Measurements from ENCODE around the gene TUBA1B.

Gene TUBA1B

GRCh38 chr12:49094975-49095365 lies 36.2 kb downstream of the TUBA1B start:
- H3K4me1 ChIP-seq (ENCODE audit: control insufficient read depth, insufficient read depth, low read length) = peaks cover 24% of the 10 kb centered on the region
- no peak overlapping the region for H3K9ac ChIP-seq (ENCODE audit: low read depth, low read length)
- peaks cover 18% of the 10 kb centered on the region for H3K36me3 ChIP-seq (ENCODE audit: insufficient read depth, low read length)
- peaks cover 32% of the 10 kb centered on the region for H3K27me3 ChIP-seq (ENCODE audit: control insufficient read depth, insufficient read depth, low read length)
- H3K9me3 ChIP-seq (replicated peaks; ENCODE audit: low read length) = no peaks in the 10 kb centered on the region
- peak overlapping the region; percentile 66 for H3K4me2 ChIP-seq (ENCODE audit: low read length)
- no peak overlapping the region for H3K4me3 ChIP-seq (ENCODE audit: low read length)

- H3K4me1 ChIP-seq (ENCODE audit: control insufficient read depth, insufficient read depth, low read length) = peaks cover 27% of the 10 kb centered on the region
- H3K36me3 ChIP-seq (ENCODE audit: insufficient read depth, low read length) = peaks cover 16% of the 10 kb centered on the region
- peaks cover 32% of the 10 kb centered on the region for H3K27me3 ChIP-seq (ENCODE audit: control insufficient read depth, insufficient read depth, low read length)
- peak within 1 kb of the TSS; percentile 46 for H3K4me3 ChIP-seq (ENCODE audit: low read length)
- H3K9ac ChIP-seq (ENCODE audit: low read depth, low read length) = no peak within 1 kb of the TSS
- no peaks in the 10 kb centered on the region for H3K9me3 ChIP-seq (replicated peaks; ENCODE audit: low read length)
- H3K4me2 ChIP-seq (ENCODE audit: low read length) = peak within 1 kb of the TSS; percentile 66
Observed at GRCh38 chr12:49094160-49094974, 36.8 kb downstream of the TUBA1B start, which contains the start of gene DHH. DHH (minus strand) TSS chr12:49094801; CDS start chr12:49094512, 289 bp downstream.

- peak overlapping the region; percentile 66 for H3K4me2 ChIP-seq (ENCODE audit: low read length)
- H3K9ac ChIP-seq (ENCODE audit: low read depth, low read length) = no peak overlapping the region
- H3K27me3 ChIP-seq (ENCODE audit: control insufficient read depth, insufficient read depth, low read length) = peaks cover 38% of the 10 kb centered on the region
- peaks cover 27% of the 10 kb centered on the region for H3K4me1 ChIP-seq (ENCODE audit: control insufficient read depth, insufficient read depth, low read length)
- no peaks in the 10 kb centered on the region for H3K9me3 ChIP-seq (replicated peaks; ENCODE audit: low read length)
- peak overlapping the region; percentile 46 for H3K4me3 ChIP-seq (ENCODE audit: low read length)
- peaks cover 13% of the 10 kb centered on the region for H3K36me3 ChIP-seq (ENCODE audit: insufficient read depth, low read length)
Observed at GRCh38 chr12:49093792-49094159, 37.4 kb downstream of the TUBA1B start.

GRCh38 chr12:49092816-49093406 lies 38.3 kb downstream of the TUBA1B start:
- no peak overlapping the region for H3K9ac ChIP-seq (ENCODE audit: low read depth, low read length)
- no peak overlapping the region for H3K4me2 ChIP-seq (ENCODE audit: low read length)
- H3K9me3 ChIP-seq (replicated peaks; ENCODE audit: low read length) = no peaks in the 10 kb centered on the region

GRCh38 chr12:49092086-49092815 lies 38.9 kb downstream of the TUBA1B start:
- Histone ChIP-seq H3K4me3 (ENCODE audit: low read length) (peak overlapping the region; percentile 35), H3K36me3 (ENCODE audit: insufficient read depth, low read length) (peaks cover 6% of the 10 kb centered on the region), H3K9me3 (replicated peaks; ENCODE audit: low read length) (no peaks in the 10 kb centered on the region), H3K4me2 (ENCODE audit: low read length) (peak overlapping the region; percentile 68), H3K9ac (ENCODE audit: low read depth, low read length) (no peak overlapping the region), H3K4me1 (ENCODE audit: control insufficient read depth, insufficient read depth, low read length) (peaks cover 34% of the 10 kb centered on the region), H3K27me3 (ENCODE audit: control insufficient read depth, insufficient read depth, low read length) (peaks cover 42% of the 10 kb centered on the region)

More at GRCh38 chr12:49092816-49093406, 38.3 kb downstream of the TUBA1B start:
- H3K27me3 ChIP-seq (ENCODE audit: control insufficient read depth, insufficient read depth, low read length) = peaks cover 42% of the 10 kb centered on the region
- H3K4me1 ChIP-seq (ENCODE audit: control insufficient read depth, insufficient read depth, low read length) = peaks cover 33% of the 10 kb centered on the region
- peaks cover 13% of the 10 kb centered on the region for H3K36me3 ChIP-seq (ENCODE audit: insufficient read depth, low read length)
- H3K4me3 ChIP-seq (ENCODE audit: low read length) = no peak overlapping the region

- Histone ChIP-seq H3K36me3 (ENCODE audit: insufficient read depth, low read length) (peaks cover 2% of the 10 kb centered on the region), H3K27me3 (ENCODE audit: control insufficient read depth, insufficient read depth, low read length) (peaks cover 42% of the 10 kb centered on the region), H3K9me3 (replicated peaks; ENCODE audit: low read length) (no peaks in the 10 kb centered on the region), H3K4me1 (ENCODE audit: control insufficient read depth, insufficient read depth, low read length) (peaks cover 34% of the 10 kb centered on the region), H3K4me3 (ENCODE audit: low read length) (no peak overlapping the region), H3K9ac (ENCODE audit: low read depth, low read length) (no peak overlapping the region), H3K4me2 (ENCODE audit: low read length) (peak overlapping the region; percentile 68)
Observed at GRCh38 chr12:49091836-49092085, 39.4 kb downstream of the TUBA1B start.

- H3K27me3 ChIP-seq (ENCODE audit: control insufficient read depth, insufficient read depth, low read length) = peaks cover 42% of the 10 kb centered on the region
- H3K9me3 ChIP-seq (replicated peaks; ENCODE audit: low read length) = no peaks in the 10 kb centered on the region
- no peak overlapping the region for H3K4me2 ChIP-seq (ENCODE audit: low read length)
- no peaks in the 10 kb centered on the region for H3K36me3 ChIP-seq (ENCODE audit: insufficient read depth, low read length)
- H3K4me1 ChIP-seq (ENCODE audit: control insufficient read depth, insufficient read depth, low read length) = peaks cover 34% of the 10 kb centered on the region
- H3K9ac ChIP-seq (ENCODE audit: low read depth, low read length) = no peak overlapping the region
- no peak overlapping the region for H3K4me3 ChIP-seq (ENCODE audit: low read length)
Observed at GRCh38 chr12:49091056-49091835, 39.9 kb downstream of the TUBA1B start.

GRCh38 chr12:49089821-49090773 lies 41.1 kb downstream of the TUBA1B start:
- Histone ChIP-seq H3K27me3 (ENCODE audit: control insufficient read depth, insufficient read depth, low read length) (peaks cover 39% of the 10 kb centered on the region), H3K9me3 (replicated peaks; ENCODE audit: low read length) (no peaks in the 10 kb centered on the region), H3K9ac (ENCODE audit: low read depth, low read length) (no peak overlapping the region), H3K4me2 (ENCODE audit: low read length) (peak overlapping the region; percentile 89), H3K4me1 (ENCODE audit: control insufficient read depth, insufficient read depth, low read length) (peaks cover 33% of the 10 kb centered on the region), H3K4me3 (ENCODE audit: low read length) (peak overlapping the region; percentile 66), H3K36me3 (ENCODE audit: insufficient read depth, low read length) (no peaks in the 10 kb centered on the region)

- Histone ChIP-seq H3K27me3 (ENCODE audit: control insufficient read depth, insufficient read depth, low read length) (peaks cover 29% of the 10 kb centered on the region), H3K4me1 (ENCODE audit: control insufficient read depth, insufficient read depth, low read length) (peaks cover 21% of the 10 kb centered on the region), H3K9ac (ENCODE audit: low read depth, low read length) (no peak overlapping the region), H3K4me3 (ENCODE audit: low read length) (no peak overlapping the region), H3K36me3 (ENCODE audit: insufficient read depth, low read length) (no peaks in the 10 kb centered on the region), H3K9me3 (replicated peaks; ENCODE audit: low read length) (no peaks in the 10 kb centered on the region), H3K4me2 (ENCODE audit: low read length) (no peak overlapping the region)
Observed at GRCh38 chr12:49088932-49089330, 42.3 kb downstream of the TUBA1B start.

- Histone ChIP-seq H3K4me2 (ENCODE audit: low read length) (peak overlapping the region; percentile 70), H3K9ac (ENCODE audit: low read depth, low read length) (no peak overlapping the region), H3K9me3 (replicated peaks; ENCODE audit: low read length) (no peaks in the 10 kb centered on the region), H3K36me3 (ENCODE audit: insufficient read depth, low read length) (no peaks in the 10 kb centered on the region), H3K4me3 (ENCODE audit: low read length) (no peak overlapping the region), H3K27me3 (ENCODE audit: control insufficient read depth, insufficient read depth, low read length) (peaks cover 23% of the 10 kb centered on the region), H3K4me1 (ENCODE audit: control insufficient read depth, insufficient read depth, low read length) (peaks cover 18% of the 10 kb centered on the region)
Observed at GRCh38 chr12:49088150-49088931, 42.9 kb downstream of the TUBA1B start.

Measured in skeletal muscle satellite cell (primary cell).